HG03520 (cell line): ENCODE data around the gene MYT1.
"Not testable (repeated sequence)": the region's sequence is repeated elsewhere in the genome, so short reads cannot be mapped to it uniquely, and the experiment has no call there.

Experiments
- ATAC-seq: cut with Tn5 transposase; IDR thresholded peaks from one replicate; pipeline ENCODE4 v1.9.1; 2021; ENCODE audit warnings: mild to moderate bottlenecking, moderate library complexity; ENCODE audit not compliant: unreplicated experiment

MYT1 gene

GRCh38 chr20:64166721-64167615, 2.7 kb downstream of the MYT1 start:
- ATAC-seq: no peak

- no peak for ATAC-seq
Observed at GRCh38 chr20:64167676-64168075, 3.4 kb downstream of the MYT1 start.

- ATAC-seq: no peak
Observed at GRCh38 chr20:64168381-64169090, 4.3 kb downstream of the MYT1 start.

- ATAC-seq: no peak
Observed at GRCh38 chr20:64169091-64169560, 4.9 kb downstream of the MYT1 start.

GRCh38 chr20:64171211-64171610, 7.0 kb downstream of the MYT1 start:
- no peak for ATAC-seq

GRCh38 chr20:64173116-64173515, 8.9 kb downstream of the MYT1 start:
- no peak for ATAC-seq

GRCh38 chr20:64176551-64176950, 12.3 kb downstream of the MYT1 start:
- ATAC-seq: no peak

- no peak for ATAC-seq
Observed at GRCh38 chr20:64176971-64177370, 12.7 kb downstream of the MYT1 start.

- no peak for ATAC-seq
Observed at GRCh38 chr20:64177384-64177783, 13.1 kb downstream of the MYT1 start.

- no peak for ATAC-seq
Observed at GRCh38 chr20:64177787-64178186, 13.5 kb downstream of the MYT1 start.

GRCh38 chr20:64178925-64179324, 14.7 kb downstream of the MYT1 start:
- ATAC-seq: not testable (repeated sequence)

GRCh38 chr20:64179805-64180204, 15.6 kb downstream of the MYT1 start:
- no peak for ATAC-seq

- ATAC-seq: no peak
Observed at GRCh38 chr20:64180673-64181072, 16.4 kb downstream of the MYT1 start.

GRCh38 chr20:64181391-64181790, 17.1 kb downstream of the MYT1 start:
- ATAC-seq: no peak

GRCh38 chr20:64182146-64182865, 18.1 kb downstream of the MYT1 start:
- no peak for ATAC-seq

GRCh38 chr20:64183313-64183712, 19.1 kb downstream of the MYT1 start:
- ATAC-seq: no peak

GRCh38 chr20:64184795-64185194, 20.5 kb downstream of the MYT1 start:
- ATAC-seq: no peak

- no peak for ATAC-seq
Observed at GRCh38 chr20:64185276-64185900, 21.1 kb downstream of the MYT1 start.

- no peak for ATAC-seq
Observed at GRCh38 chr20:64186071-64186598, 21.9 kb downstream of the MYT1 start.

GRCh38 chr20:64187213-64187612, 23.0 kb downstream of the MYT1 start:
- ATAC-seq: not testable (repeated sequence)

GRCh38 chr20:64188091-64188490, 23.8 kb downstream of the MYT1 start:
- no peak for ATAC-seq
